ENCODE data around the gene FAM241B.

The FAM241B gene

DNA sequence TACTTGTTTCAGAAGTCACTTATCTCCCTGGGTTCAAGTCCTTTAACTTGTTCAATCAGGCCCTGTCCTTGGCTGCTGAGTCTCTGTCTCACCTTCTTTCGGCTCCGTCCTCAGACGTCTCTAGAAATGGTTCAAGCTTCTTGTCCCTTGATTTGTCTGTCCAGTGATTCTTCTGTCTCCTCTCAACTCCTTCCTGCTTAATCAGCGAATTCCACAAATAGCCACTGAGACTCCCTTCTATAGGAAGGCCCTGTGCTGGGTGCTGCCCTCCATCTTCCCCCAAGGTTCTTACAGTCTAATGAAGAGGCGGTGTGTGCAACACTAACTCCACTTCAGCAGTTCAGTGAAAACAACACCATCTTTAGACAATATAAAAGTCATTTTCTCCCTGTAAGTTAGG is 12.7 kb downstream of the FAM241B start:
- Histone ChIP-seq H3K4me3 (ENCODE audit: insufficient read depth, low read length, poor library complexity, severe bottlenecking) (no peak overlapping the region), H3K4me2 (ENCODE audit: low read depth, low read length, poor library complexity, severe bottlenecking) (no peak overlapping the region), H3K9ac (ENCODE audit: low read length) (no peak overlapping the region), H2AFZ (ENCODE audit: low read depth, low read length, severe bottlenecking) (no peak overlapping the region), H3F3A (ENCODE audit: insufficient read depth) (no peaks in the 10 kb centered on the region), H3K9me3 (ENCODE audit: insufficient read depth, low read length) (no peaks in the 10 kb centered on the region), H3K79me2 (ENCODE audit: insufficient read depth, low read length) (no peaks in the 10 kb centered on the region), H3K27ac (ENCODE audit: low read depth, low read length) (no peak overlapping the region), H3K27me3 (ENCODE audit: low read length) (no peaks in the 10 kb centered on the region), H4K20me1 (ENCODE audit: low read depth, low read length) (no peaks in the 10 kb centered on the region), H3K36me3 (ENCODE audit: low read length) (no peaks in the 10 kb centered on the region), H3K9me2 (replicated peaks; ENCODE audit: insufficient read depth, low read length) (no peaks in the 10 kb centered on the region)
- TF ChIP-seq EZH2phosphoT487 (conservative IDR thresholded peaks at IDR 0.05; ENCODE audit: low read length) (no peak), CTCF (IDR thresholded peaks at IDR 0.05; ENCODE audit: insufficient read depth, low read length, poor library complexity, severe bottlenecking) (no peak)

DNA sequence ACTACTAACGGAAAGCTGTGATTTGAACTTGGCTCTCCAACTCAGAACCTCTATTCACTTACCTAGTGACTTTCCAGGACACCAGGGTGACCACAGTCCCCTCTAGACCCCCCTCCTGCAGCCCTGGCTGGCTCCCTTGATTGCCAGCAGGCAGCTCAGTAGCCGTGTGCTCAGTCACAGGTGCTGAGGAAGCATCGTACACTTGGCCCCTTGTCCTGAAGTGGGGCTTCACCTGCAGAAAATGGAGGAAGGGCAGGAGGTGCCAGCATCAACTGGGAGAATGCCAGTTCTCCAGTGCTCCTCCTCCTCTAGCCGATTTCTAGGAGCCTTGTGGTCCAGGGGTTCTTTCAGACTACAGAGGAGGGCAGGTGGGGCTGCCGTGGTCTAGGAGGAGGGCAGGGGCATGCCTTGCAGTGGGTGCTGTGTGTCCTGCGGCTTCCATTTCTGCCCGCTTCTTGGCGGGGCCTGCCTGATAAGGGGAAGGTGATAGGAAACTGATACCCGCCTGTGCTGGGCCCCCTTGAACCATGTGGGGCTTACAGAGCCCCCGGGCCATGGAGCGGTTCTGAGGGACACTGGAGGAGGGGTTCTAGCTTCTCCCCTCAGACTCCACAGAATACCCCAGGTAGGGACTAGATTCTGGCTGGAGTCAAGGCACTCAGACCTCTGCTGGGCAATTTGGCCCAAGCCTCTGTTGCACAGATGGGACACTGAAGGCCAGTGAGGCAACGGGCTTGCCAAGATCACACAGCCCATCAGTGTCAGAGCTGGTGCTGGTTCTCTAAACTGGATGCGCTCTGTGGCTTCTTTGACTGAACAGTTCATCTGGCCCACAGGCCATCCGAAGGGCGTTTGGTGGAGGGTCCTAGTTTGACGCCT is 14.0 kb downstream of the FAM241B start:
- H3K9me3 ChIP-seq (ENCODE audit: insufficient read depth, low read length), result no peaks in the 10 kb centered on the region
- H3K9ac ChIP-seq (ENCODE audit: low read length), result no peak overlapping the region
- H3K4me3 ChIP-seq (ENCODE audit: insufficient read depth, low read length, poor library complexity, severe bottlenecking), result no peak overlapping the region
- H3F3A ChIP-seq (ENCODE audit: insufficient read depth), result no peaks in the 10 kb centered on the region
- no peaks in the 10 kb centered on the region for H4K20me1 ChIP-seq (ENCODE audit: low read depth, low read length)
- no peaks in the 10 kb centered on the region for H3K79me2 ChIP-seq (ENCODE audit: insufficient read depth, low read length)
- no peaks in the 10 kb centered on the region for H3K27me3 ChIP-seq (ENCODE audit: low read length)
- no peak overlapping the region for H3K27ac ChIP-seq (ENCODE audit: low read depth, low read length)
- no peaks in the 10 kb centered on the region for H3K36me3 ChIP-seq (ENCODE audit: low read length)
- TF ChIP-seq CTCF (IDR thresholded peaks at IDR 0.05; ENCODE audit: insufficient read depth, low read length, poor library complexity, severe bottlenecking) (no peak), EZH2phosphoT487 (conservative IDR thresholded peaks at IDR 0.05; ENCODE audit: low read length) (no peak)
- H3K4me2 ChIP-seq (ENCODE audit: low read depth, low read length, poor library complexity, severe bottlenecking), result no peak overlapping the region
- H3K9me2 ChIP-seq (replicated peaks; ENCODE audit: insufficient read depth, low read length), result no peaks in the 10 kb centered on the region
- H2AFZ ChIP-seq (ENCODE audit: low read depth, low read length, severe bottlenecking), result no peak overlapping the region

GRCh38 chr10:69644658-69645295 is 14.7 kb downstream of the FAM241B start:
- Histone ChIP-seq H3K9me3 (ENCODE audit: insufficient read depth, low read length) (no peaks in the 10 kb centered on the region), H3K9me2 (replicated peaks; ENCODE audit: insufficient read depth, low read length) (no peaks in the 10 kb centered on the region), H3K79me2 (ENCODE audit: insufficient read depth, low read length) (no peaks in the 10 kb centered on the region), H3F3A (ENCODE audit: insufficient read depth) (no peaks in the 10 kb centered on the region), H3K9ac (ENCODE audit: low read length) (no peak overlapping the region), H3K4me3 (ENCODE audit: insufficient read depth, low read length, poor library complexity, severe bottlenecking) (no peak overlapping the region), H3K27ac (ENCODE audit: low read depth, low read length) (no peak overlapping the region), H3K27me3 (ENCODE audit: low read length) (no peaks in the 10 kb centered on the region), H3K36me3 (ENCODE audit: low read length) (no peaks in the 10 kb centered on the region), H4K20me1 (ENCODE audit: low read depth, low read length) (no peaks in the 10 kb centered on the region), H2AFZ (ENCODE audit: low read depth, low read length, severe bottlenecking) (no peak overlapping the region), H3K4me2 (ENCODE audit: low read depth, low read length, poor library complexity, severe bottlenecking) (no peak overlapping the region)
- TF ChIP-seq CTCF (IDR thresholded peaks at IDR 0.05; ENCODE audit: insufficient read depth, low read length, poor library complexity, severe bottlenecking), result peak; percentile 61
- TF ChIP-seq EZH2phosphoT487 (conservative IDR thresholded peaks at IDR 0.05; ENCODE audit: low read length), result no peak
